Measurements from ENCODE around the gene SSUH2.

Gene SSUH2

GRCh38 chr3:8621872-8622271 lies 22.7 kb downstream of the SSUH2 start:
- H3K27me3 ChIP-seq (ENCODE audit: low read length): no peaks in the 10 kb centered on the region

GRCh38 chr3:8621141-8621540 lies 23.5 kb downstream of the SSUH2 start:
- Histone ChIP-seq H3K36me3 (ENCODE audit: low read length) (no peaks in the 10 kb centered on the region), H3K27ac (ENCODE audit: low read depth, low read length) (no peak overlapping the region), H3K4me3 (ENCODE audit: insufficient read depth, low read length, poor library complexity, severe bottlenecking) (no peak overlapping the region), H3K9ac (ENCODE audit: low read length) (no peak overlapping the region), H4K20me1 (ENCODE audit: low read depth, low read length) (no peaks in the 10 kb centered on the region), H3K9me2 (replicated peaks; ENCODE audit: insufficient read depth, low read length) (no peaks in the 10 kb centered on the region), H3K4me2 (ENCODE audit: low read depth, low read length, poor library complexity, severe bottlenecking) (no peak overlapping the region), H3F3A (ENCODE audit: insufficient read depth) (no peaks in the 10 kb centered on the region), H2AFZ (ENCODE audit: low read depth, low read length, severe bottlenecking) (no peak overlapping the region), H3K79me2 (ENCODE audit: insufficient read depth, low read length) (no peaks in the 10 kb centered on the region), H3K9me3 (ENCODE audit: insufficient read depth, low read length) (no peaks in the 10 kb centered on the region), H3K27me3 (ENCODE audit: low read length) (no peaks in the 10 kb centered on the region)
- TF ChIP-seq CTCF (IDR thresholded peaks at IDR 0.05; ENCODE audit: insufficient read depth, low read length, poor library complexity, severe bottlenecking): no peak
- no peak for TF ChIP-seq EZH2phosphoT487 (conservative IDR thresholded peaks at IDR 0.05; ENCODE audit: low read length)

More at GRCh38 chr3:8621872-8622271, 22.7 kb downstream of the SSUH2 start:
- H2AFZ ChIP-seq (ENCODE audit: low read depth, low read length, severe bottlenecking): no peak overlapping the region
- TF ChIP-seq CTCF (IDR thresholded peaks at IDR 0.05; ENCODE audit: insufficient read depth, low read length, poor library complexity, severe bottlenecking) (no peak), EZH2phosphoT487 (conservative IDR thresholded peaks at IDR 0.05; ENCODE audit: low read length) (no peak)
- no peak overlapping the region for H3K9ac ChIP-seq (ENCODE audit: low read length)
- H3K4me2 ChIP-seq (ENCODE audit: low read depth, low read length, poor library complexity, severe bottlenecking): no peak overlapping the region
- H3K36me3 ChIP-seq (ENCODE audit: low read length): no peaks in the 10 kb centered on the region
- H3K79me2 ChIP-seq (ENCODE audit: insufficient read depth, low read length): no peaks in the 10 kb centered on the region
- no peak overlapping the region for H3K27ac ChIP-seq (ENCODE audit: low read depth, low read length)
- H4K20me1 ChIP-seq (ENCODE audit: low read depth, low read length): no peaks in the 10 kb centered on the region
- H3K9me3 ChIP-seq (ENCODE audit: insufficient read depth, low read length): no peaks in the 10 kb centered on the region
- no peak overlapping the region for H3K4me3 ChIP-seq (ENCODE audit: insufficient read depth, low read length, poor library complexity, severe bottlenecking)
- no peaks in the 10 kb centered on the region for H3K9me2 ChIP-seq (replicated peaks; ENCODE audit: insufficient read depth, low read length)
- no peaks in the 10 kb centered on the region for H3F3A ChIP-seq (ENCODE audit: insufficient read depth)

GRCh38 chr3:8619548-8619947 lies 25.1 kb downstream of the SSUH2 start:
- Histone ChIP-seq H3K27me3 (ENCODE audit: low read length) (no peaks in the 10 kb centered on the region), H3K27ac (ENCODE audit: low read depth, low read length) (no peak overlapping the region), H3K9ac (ENCODE audit: low read length) (no peak overlapping the region), H4K20me1 (ENCODE audit: low read depth, low read length) (no peaks in the 10 kb centered on the region), H3K79me2 (ENCODE audit: insufficient read depth, low read length) (no peaks in the 10 kb centered on the region), H3K9me3 (ENCODE audit: insufficient read depth, low read length) (no peaks in the 10 kb centered on the region), H2AFZ (ENCODE audit: low read depth, low read length, severe bottlenecking) (no peak overlapping the region), H3K4me2 (ENCODE audit: low read depth, low read length, poor library complexity, severe bottlenecking) (no peak overlapping the region), H3K36me3 (ENCODE audit: low read length) (no peaks in the 10 kb centered on the region), H3F3A (ENCODE audit: insufficient read depth) (no peaks in the 10 kb centered on the region), H3K4me3 (ENCODE audit: insufficient read depth, low read length, poor library complexity, severe bottlenecking) (no peak overlapping the region), H3K9me2 (replicated peaks; ENCODE audit: insufficient read depth, low read length) (no peaks in the 10 kb centered on the region)
- TF ChIP-seq CTCF (IDR thresholded peaks at IDR 0.05; ENCODE audit: insufficient read depth, low read length, poor library complexity, severe bottlenecking) (no peak), EZH2phosphoT487 (conservative IDR thresholded peaks at IDR 0.05; ENCODE audit: low read length) (no peak)

All from SU-DHL-6 (cell line).